ENCODE data around the gene NFIC.
"Not testable (repeated sequence)": the region's sequence is repeated elsewhere in the genome, so short reads cannot be mapped to it uniquely, and the experiment has no call there.

Gene NFIC

DNA sequence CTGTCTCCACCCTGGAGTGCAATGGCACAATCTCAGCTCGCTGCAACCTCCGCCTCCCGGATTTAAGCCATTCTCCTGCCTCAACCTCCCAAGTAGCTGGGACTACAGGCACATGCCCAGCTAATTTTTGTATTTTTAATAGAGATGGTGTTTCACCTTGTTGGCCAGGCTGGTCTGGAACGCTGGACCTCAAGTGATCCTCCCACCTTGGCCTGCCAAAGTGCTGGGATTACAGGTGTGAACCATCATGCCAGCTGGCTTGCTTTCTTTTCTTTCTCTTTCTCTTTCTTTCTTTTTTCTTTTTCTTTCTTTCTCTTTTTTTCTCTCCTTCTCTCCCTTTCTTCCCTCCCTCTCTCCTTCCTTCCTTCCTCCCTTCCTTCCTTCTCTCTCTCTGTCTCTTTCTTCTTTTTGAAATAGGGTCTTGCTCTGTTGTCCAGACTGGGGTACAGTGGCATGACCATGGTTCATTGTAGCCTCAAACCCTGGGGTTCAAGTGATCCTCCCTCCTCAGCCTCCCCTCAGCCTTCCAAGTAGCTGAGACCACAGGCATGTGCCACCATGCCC, 33.3 kb upstream of the NFIC start:
- TF ChIP-seq POLR2A (IDR thresholded peaks at IDR 0.05; ENCODE audit: low read depth, low read length): no peak
- DNase-seq (ENCODE audit: insufficient read length, low spot score) (no peak), FAIRE-seq (no peak)

DNA sequence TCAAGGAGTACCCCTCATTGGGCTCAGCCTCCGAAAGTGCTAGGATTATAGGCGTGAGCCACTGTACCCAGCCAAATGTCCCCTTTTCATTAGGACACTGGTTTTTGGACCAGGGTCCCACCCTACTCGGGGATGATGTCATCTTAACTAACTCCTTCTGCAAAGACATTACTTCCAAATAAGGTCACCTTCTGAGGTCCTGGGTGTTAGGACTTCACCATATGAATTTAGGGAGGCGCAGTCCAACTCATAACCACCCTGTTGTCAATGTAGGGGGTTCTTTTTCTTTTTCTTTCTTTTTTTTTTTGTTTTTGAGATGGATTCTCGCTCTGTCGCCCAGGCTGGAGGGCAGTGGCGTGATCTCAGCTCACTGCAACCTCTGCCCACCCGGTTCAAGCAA, 32.7 kb upstream of the NFIC start:
- FAIRE-seq (no peak), DNase-seq (ENCODE audit: insufficient read length, low spot score) (no peak)
- TF ChIP-seq POLR2A (IDR thresholded peaks at IDR 0.05; ENCODE audit: low read depth, low read length): no peak

- DNase-seq (ENCODE audit: insufficient read length, low spot score); FAIRE-seq: not testable (repeated sequence)
These were observed 31.5 kb upstream of the NFIC start for GRCh38 chr19:3334749-3335430.

- DNase-seq (ENCODE audit: insufficient read length, low spot score) (no peak), FAIRE-seq (no peak)
- TF ChIP-seq POLR2A (IDR thresholded peaks at IDR 0.05; ENCODE audit: low read depth, low read length): no peak
These were observed 30.7 kb upstream of the NFIC start for GRCh38 chr19:3335431-3336350.

DNA sequence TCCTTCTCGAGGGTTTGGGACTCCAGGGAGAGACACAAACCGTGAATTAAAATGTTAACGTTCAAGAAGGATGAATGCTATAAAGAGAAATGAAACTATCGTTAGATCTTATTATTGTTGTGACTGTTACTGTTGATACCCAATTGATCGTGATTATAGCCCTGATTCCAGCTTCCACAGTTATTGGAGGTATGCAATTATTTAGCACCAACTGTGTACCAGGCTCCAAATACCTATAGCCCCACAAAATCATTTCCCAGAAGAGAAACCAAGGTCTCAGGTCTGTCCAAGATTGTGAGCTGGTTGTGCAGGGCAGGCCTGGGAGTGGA, 30.1 kb upstream of the NFIC start:
- TF ChIP-seq POLR2A (IDR thresholded peaks at IDR 0.05; ENCODE audit: low read depth, low read length): no peak
- FAIRE-seq (no peak), DNase-seq (ENCODE audit: insufficient read length, low spot score) (no peak)

DNA sequence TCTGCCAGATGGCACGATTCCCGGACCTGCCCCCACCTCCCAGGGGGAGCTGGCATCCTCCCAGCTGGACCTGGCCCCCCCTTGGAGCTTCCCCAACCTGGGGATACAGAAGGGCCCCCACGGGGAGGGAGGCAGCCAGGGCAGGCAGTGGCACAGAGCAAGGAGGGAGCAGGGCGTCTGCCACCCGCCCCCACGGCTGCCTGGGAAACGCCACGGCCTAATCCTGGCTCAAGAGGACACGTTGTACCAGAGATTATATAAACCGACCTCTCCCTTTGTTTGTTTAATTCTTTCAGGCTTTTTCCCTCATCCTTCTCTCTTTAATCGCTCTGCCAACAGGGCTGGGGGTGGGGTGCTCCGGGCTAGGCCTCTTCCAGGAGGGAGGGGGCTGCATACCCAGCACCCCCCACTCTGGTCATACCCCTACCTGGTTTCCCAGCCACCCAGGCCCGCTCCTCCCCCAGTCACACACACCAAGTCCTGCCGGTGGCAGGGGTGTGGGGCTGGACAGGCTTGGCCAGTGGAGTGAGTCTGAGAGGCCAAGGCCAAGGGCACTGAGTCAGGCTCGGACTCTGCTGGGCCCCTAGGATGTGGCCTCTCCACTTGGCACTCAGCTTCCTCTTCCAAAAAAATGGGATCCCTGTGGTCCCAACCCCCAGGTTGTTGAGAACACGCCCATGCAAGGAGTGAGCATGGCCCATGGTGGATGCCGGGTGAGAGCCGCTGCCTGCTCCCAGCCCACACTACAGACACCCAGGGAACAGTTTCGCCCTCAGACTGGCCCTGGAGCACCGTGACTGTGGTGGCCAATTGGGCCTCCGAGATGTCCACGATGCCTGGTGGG, 29.5 kb upstream of the NFIC start:
- TF ChIP-seq POLR2A (IDR thresholded peaks at IDR 0.05; ENCODE audit: low read depth, low read length): no peak
- DNase-seq (ENCODE audit: insufficient read length, low spot score) (no peak), FAIRE-seq (no peak)

DNA sequence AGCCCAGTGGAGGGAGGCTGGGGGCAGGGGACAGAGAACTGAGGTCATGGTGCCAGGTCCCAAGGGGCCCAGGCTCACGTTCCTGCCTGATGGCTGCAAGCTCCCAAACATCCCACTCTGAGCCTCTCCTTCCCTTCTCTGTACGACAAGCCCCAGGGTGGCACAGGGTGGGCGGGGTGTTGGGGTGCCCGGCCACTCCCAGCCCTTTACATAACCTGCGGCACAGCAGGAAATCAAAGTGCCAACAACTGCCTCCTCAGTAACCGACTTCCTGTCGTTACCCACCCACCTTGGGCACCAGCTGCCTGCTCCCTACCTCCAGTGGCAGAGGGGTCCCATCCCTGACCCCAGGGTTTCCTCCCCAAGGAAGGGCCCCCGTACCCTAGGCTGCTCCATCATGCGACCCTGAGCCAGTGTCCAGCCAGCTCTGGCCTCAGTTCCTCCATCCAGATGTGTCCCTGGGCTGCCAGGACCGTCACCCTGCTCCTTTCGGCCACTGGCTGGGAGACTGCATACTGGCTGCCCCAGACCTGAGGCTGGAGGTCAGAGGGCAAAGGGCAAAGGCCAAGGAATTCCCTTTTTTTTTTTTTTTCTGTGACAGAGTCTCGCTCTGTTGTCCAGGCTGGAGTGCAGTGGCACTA, 27.7 kb upstream of the NFIC start:
- no peak for TF ChIP-seq POLR2A (IDR thresholded peaks at IDR 0.05; ENCODE audit: low read depth, low read length)
- no peak for DNase-seq (ENCODE audit: insufficient read length, low spot score)
- no peak for FAIRE-seq

GRCh38 chr19:3340340-3340739, 26.0 kb upstream of the NFIC start:
- DNase-seq (ENCODE audit: insufficient read length, low spot score) (no peak), FAIRE-seq (no peak)
- no peak for TF ChIP-seq POLR2A (IDR thresholded peaks at IDR 0.05; ENCODE audit: low read depth, low read length)

GRCh38 chr19:3342246-3342645, 24.1 kb upstream of the NFIC start:
- DNase-seq (ENCODE audit: insufficient read length, low spot score): no peak
- FAIRE-seq: no peak
- no peak for TF ChIP-seq POLR2A (IDR thresholded peaks at IDR 0.05; ENCODE audit: low read depth, low read length)

DNA sequence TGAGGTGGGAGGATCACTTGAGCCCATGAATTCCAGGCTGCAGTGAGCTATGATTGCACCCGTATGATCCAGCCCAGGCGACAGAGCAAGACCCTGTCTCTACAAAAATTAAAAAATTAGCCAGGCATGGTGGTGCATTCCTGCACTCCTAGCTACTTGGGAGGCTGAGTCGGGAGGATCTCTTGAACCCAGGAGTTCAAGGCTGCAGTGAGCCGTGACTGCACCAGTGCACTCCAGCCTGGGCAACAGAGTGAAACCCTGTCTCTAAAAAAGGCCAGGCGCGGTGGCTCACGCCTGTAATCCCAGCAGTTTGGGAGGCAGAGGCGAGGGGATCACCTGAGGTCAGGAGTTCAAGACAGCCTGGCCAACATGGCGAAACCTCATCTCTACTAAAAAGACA, 23.4 kb upstream of the NFIC start:
- not testable (repeated sequence) for FAIRE-seq; DNase-seq (ENCODE audit: insufficient read length, low spot score)

DNA sequence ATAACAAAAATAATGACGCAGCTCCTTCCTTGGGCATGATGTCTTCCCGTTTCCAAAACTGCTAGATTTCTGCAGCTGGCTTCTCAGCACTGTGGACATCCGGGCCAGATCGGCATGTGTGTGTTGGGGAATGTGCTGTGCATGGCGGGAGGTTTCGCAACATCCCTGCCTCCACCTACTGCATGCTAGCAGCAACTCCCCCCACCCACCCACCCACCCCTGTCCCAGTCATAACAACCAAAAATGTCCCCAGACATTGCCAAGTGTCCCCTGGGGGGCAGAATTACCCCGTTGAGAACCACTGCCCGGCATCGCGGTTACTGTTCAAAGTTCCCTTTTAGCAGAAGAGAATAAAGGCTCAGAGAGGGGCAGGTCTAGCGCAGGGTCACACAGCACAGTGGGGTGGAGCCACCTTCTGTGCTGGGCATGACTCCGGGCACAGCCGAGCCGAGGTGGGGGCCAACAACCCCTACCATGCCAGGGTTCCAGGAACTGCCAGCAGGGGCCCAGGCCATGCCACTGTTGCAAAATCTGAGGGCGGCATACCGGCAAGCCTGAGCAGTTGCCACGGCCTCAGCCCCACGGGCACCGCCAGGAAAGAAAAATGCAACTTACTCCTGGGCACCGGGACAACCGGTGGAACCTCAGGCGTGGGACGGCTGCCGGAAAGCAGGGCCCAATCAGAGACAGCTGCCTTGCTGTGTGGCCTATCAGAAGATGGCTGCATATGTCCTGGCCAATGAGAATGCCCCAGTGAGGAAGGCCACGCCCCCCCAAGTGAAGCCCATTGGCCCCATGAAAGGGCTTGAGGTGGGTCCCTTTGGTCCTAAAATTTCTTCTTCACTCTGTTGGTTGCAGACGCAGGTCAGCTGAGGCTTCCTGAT, 22.5 kb upstream of the NFIC start:
- TF ChIP-seq POLR2A (IDR thresholded peaks at IDR 0.05; ENCODE audit: low read depth, low read length): peak; percentile 56
- peak; percentile 89 for FAIRE-seq
- DNase-seq (ENCODE audit: insufficient read length, low spot score): peak; percentile 94
